Hepatocyte (in vitro differentiated cells): ENCODE data around the gene STARD13. TPM values are rescaled to one million over a fixed set of nuclear protein-coding genes. Genes with fewer than 3 reads are reported as not detected.
A peak's percentile ranks its signal among the peaks of the same experiment; 100 is the strongest.

Experiments
- DNase-seq: peaks from one replicate; pipeline ENCODE4 v3.0.0-alpha.2; 2016; ENCODE audit warnings: low spot score
- H2AFZ ChIP-seq: fragments of 200-600 bp; sonication (generic); 2 replicates; pipeline ENCODE4 v1.6.0; 2016; ENCODE audit warnings: antibody characterized with exemption, mild to moderate bottlenecking
- H3K27ac ChIP-seq: fragments of 200-600 bp; sonication (generic); 2 replicates; pipeline ENCODE4 v1.5.1; 2016; ENCODE audit warnings: mild to moderate bottlenecking
- H3K27me3 ChIP-seq: fragments of 200-600 bp; sonication (generic); 2 replicates; pipeline ENCODE4 v1.6.1; 2016
- H3K36me3 ChIP-seq: fragments of 200-600 bp; sonication (generic); replicated peaks from 2 replicates; pipeline ENCODE4 v1.5.1; 2016; ENCODE audit warnings: low read depth; ENCODE audit not compliant: insufficient read depth
- H3K4me1 ChIP-seq: fragments of 200-600 bp; sonication (generic); 2 replicates; pipeline ENCODE4 v1.5.1; 2016; ENCODE audit warnings: mild to moderate bottlenecking, moderate library complexity; ENCODE audit not compliant: insufficient read depth
- H3K4me2 ChIP-seq: fragments of 200-600 bp; sonication (generic); 2 replicates; pipeline ENCODE4 v1.6.0; 2016
- H3K4me3 ChIP-seq: fragments of 200-600 bp; sonication (generic); 2 replicates; pipeline ENCODE4 v1.5.1; 2016; ENCODE audit warnings: mild to moderate bottlenecking
- H3K79me2 ChIP-seq: fragments of 200-600 bp; sonication (generic); 2 replicates; pipeline ENCODE4 v1.6.0; 2017; ENCODE audit warnings: mild to moderate bottlenecking
- H3K9me2 ChIP-seq: fragments of 200-600 bp; sonication (generic); replicated peaks from 2 replicates; pipeline ENCODE4 v1.6.0; 2017; ENCODE audit warnings: mild to moderate bottlenecking; ENCODE audit not compliant: insufficient read depth
- H3K9me3 ChIP-seq: fragments of 200-600 bp; sonication (generic); 2 replicates; pipeline ENCODE4 v1.5.1; 2016; ENCODE audit warnings: low read depth, mild to moderate bottlenecking
- H4K20me1 ChIP-seq: fragments of 200-600 bp; sonication (generic); 2 replicates; pipeline ENCODE4 v1.6.0; 2016; ENCODE audit warnings: mild to moderate bottlenecking; ENCODE audit not compliant: insufficient read depth, poor library complexity, severe bottlenecking
- EZH2 ChIP-seq: fragments of 200-600 bp; sonication (generic); IDR thresholded peaks from 2 replicates; pipeline ENCODE4 v1.6.1; 2016; ENCODE audit warnings: antibody characterized with exemption, mild to moderate bottlenecking, borderline replicate concordance
- EZH2phosphoT487 ChIP-seq: fragments of 200-600 bp; sonication (generic); IDR thresholded peaks from one replicate; pipeline ENCODE4 v1.6.1; 2018; ENCODE audit warnings: antibody characterized with exemption, mild to moderate bottlenecking, low read depth, moderate library complexity; ENCODE audit not compliant: unreplicated experiment, severe bottlenecking
- WGBS: methylation state at CpG from one replicate; pipeline ENCODE4 v1.1.6; 2016; ENCODE audit warnings: low lambda C conversion rate; ENCODE audit errors: missing lambda C conversion rate; 5-methylcytosine and 5-hydroxymethylcytosine counted together
- polyA plus RNA-seq: library from polyadenylated mRNA; unstranded; fragments of >200 nt; fragmentation: Nextera tagmentation; extraction: Ambion mirVana; gene quantifications from 2 replicates; pipeline ENCODE4 v1.2.1, GENCODE V29; 2016
- total RNA-seq: library from RNA; depleted of rRNA; stranded (reverse); fragments of >200 nt; gene quantifications from 2 replicates; pipeline ENCODE4 v1.2.3, GENCODE V29; 2014
- TF ChIP-seq, protein P1 (sequence below): fragments of 200-600 bp; sonication (generic); IDR thresholded peaks from 2 replicates; pipeline ENCODE4 v1.5.1; 2016; ENCODE audit warnings: antibody characterized with exemption, mild to moderate bottlenecking; ENCODE audit not compliant: poor library complexity

STARD13 gene
- total and polyA plus RNA-seq, 2 experiments from 2014 or later = 5.4 to 13.5 TPM

GRCh38 chr13:33280279-33280905 lies 5.2 kb downstream of the STARD13 start:
- DNase-seq = no peak
- H3K9me3 ChIP-seq = no peaks in the 10 kb centered on the region
- peak overlapping the region; percentile 58 for H3K27ac ChIP-seq
- peaks cover 30% of the 10 kb centered on the region for H3K4me1 ChIP-seq
- peaks cover 72% of the 10 kb centered on the region for H3K79me2 ChIP-seq
- H3K27me3 ChIP-seq = no peaks in the 10 kb centered on the region
- TF ChIP-seq EZH2phosphoT487 (no peak), EZH2 (no peak)
- TF ChIP-seq, protein P1, sequence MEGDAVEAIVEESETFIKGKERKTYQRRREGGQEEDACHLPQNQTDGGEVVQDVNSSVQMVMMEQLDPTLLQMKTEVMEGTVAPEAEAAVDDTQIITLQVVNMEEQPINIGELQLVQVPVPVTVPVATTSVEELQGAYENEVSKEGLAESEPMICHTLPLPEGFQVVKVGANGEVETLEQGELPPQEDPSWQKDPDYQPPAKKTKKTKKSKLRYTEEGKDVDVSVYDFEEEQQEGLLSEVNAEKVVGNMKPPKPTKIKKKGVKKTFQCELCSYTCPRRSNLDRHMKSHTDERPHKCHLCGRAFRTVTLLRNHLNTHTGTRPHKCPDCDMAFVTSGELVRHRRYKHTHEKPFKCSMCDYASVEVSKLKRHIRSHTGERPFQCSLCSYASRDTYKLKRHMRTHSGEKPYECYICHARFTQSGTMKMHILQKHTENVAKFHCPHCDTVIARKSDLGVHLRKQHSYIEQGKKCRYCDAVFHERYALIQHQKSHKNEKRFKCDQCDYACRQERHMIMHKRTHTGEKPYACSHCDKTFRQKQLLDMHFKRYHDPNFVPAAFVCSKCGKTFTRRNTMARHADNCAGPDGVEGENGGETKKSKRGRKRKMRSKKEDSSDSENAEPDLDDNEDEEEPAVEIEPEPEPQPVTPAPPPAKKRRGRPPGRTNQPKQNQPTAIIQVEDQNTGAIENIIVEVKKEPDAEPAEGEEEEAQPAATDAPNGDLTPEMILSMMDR = no peak
- no peak overlapping the region for H3K4me3 ChIP-seq
- H3K36me3 ChIP-seq = no peaks in the 10 kb centered on the region
- WGBS = 87% methylated on average over 3 of the region's 3 CpGs
- H4K20me1 ChIP-seq = no peaks in the 10 kb centered on the region
- peak overlapping the region; percentile 16 for H3K4me2 ChIP-seq
- H3K9me2 ChIP-seq = no peaks in the 10 kb centered on the region
- no peak overlapping the region for H2AFZ ChIP-seq

- H3K27ac ChIP-seq = peak overlapping the region; percentile 58
- 18% methylated on average over 2 of the region's 2 CpGs for WGBS
- H3K36me3 ChIP-seq = no peaks in the 10 kb centered on the region
- H3K4me3 ChIP-seq = no peak overlapping the region
- no peaks in the 10 kb centered on the region for H3K9me3 ChIP-seq
- H2AFZ ChIP-seq = no peak overlapping the region
- H3K79me2 ChIP-seq = peaks cover 78% of the 10 kb centered on the region
- no peak for TF ChIP-seq EZH2
- peak; percentile 50 for DNase-seq
- H3K4me1 ChIP-seq = peaks cover 34% of the 10 kb centered on the region
- H3K27me3 ChIP-seq = no peaks in the 10 kb centered on the region
- H3K4me2 ChIP-seq = peak overlapping the region; percentile 16
- H4K20me1 ChIP-seq = no peaks in the 10 kb centered on the region
- no peaks in the 10 kb centered on the region for H3K9me2 ChIP-seq
These were observed 5.9 kb downstream of the STARD13 start for GRCh38 chr13:33279414-33280278.

GRCh38 chr13:33278913-33279312 lies 6.6 kb downstream of the STARD13 start:
- H4K20me1 ChIP-seq = no peaks in the 10 kb centered on the region
- no peaks in the 10 kb centered on the region for H3K9me3 ChIP-seq
- no peak overlapping the region for H3K4me3 ChIP-seq
- no peaks in the 10 kb centered on the region for H3K27me3 ChIP-seq
- no peaks in the 10 kb centered on the region for H3K36me3 ChIP-seq
- H3K4me1 ChIP-seq = peaks cover 38% of the 10 kb centered on the region
- H3K27ac ChIP-seq = peak overlapping the region; percentile 58
- no peak for DNase-seq
- TF ChIP-seq EZH2phosphoT487 (no peak), EZH2 (no peak)
- TF ChIP-seq, protein P1 = no peak
- H2AFZ ChIP-seq = no peak overlapping the region
- peaks cover 77% of the 10 kb centered on the region for H3K79me2 ChIP-seq
- WGBS = 0% methylated on average over 1 of the region's 1 CpG
- no peak overlapping the region for H3K4me2 ChIP-seq
- no peaks in the 10 kb centered on the region for H3K9me2 ChIP-seq

DNA sequence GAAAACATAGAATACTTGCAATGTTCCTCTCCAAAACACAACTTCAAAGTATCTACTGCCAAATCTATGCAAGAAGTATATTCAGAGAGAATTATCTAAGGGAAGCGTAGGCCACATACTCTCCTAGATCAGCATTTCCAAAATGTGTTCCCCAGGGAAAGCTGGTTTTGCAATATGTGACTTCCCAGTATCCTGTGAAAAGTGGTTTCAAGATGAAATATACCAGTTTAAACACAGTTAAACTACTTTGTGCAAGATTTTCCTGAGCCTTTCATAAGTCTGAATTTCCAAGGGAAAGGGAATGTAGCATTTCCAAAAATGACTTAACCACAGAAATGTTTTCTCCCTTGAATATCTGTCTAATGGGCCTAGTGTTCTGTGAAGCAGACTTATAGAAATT lies 7.6 kb downstream of the STARD13 start:
- Histone ChIP-seq H3K4me3 (no peak overlapping the region), H3K9me3 (no peaks in the 10 kb centered on the region), H2AFZ (no peak overlapping the region), H3K79me2 (peaks cover 73% of the 10 kb centered on the region), H3K27ac (no peak overlapping the region), H3K9me2 (no peaks in the 10 kb centered on the region), H3K4me1 (peaks cover 33% of the 10 kb centered on the region), H3K27me3 (no peaks in the 10 kb centered on the region), H4K20me1 (no peaks in the 10 kb centered on the region), H3K4me2 (no peak overlapping the region), H3K36me3 (no peaks in the 10 kb centered on the region)
- TF ChIP-seq EZH2 (no peak), EZH2phosphoT487 (no peak)
- TF ChIP-seq, protein P1 = no peak
- no peak for DNase-seq
- WGBS = 93% methylated on average over 1 of the region's 1 CpG
